ENCODE measurements around the gene CCDC178. TPM values are rescaled to one million over a fixed set of nuclear protein-coding genes. Genes with fewer than 3 reads are reported as not detected.

The CCDC178 gene
- total RNA-seq, 4 donors from 2014 or later: 1.0 to 6.0 (median 5.0) TPM

- TF ChIP-seq, protein P1, sequence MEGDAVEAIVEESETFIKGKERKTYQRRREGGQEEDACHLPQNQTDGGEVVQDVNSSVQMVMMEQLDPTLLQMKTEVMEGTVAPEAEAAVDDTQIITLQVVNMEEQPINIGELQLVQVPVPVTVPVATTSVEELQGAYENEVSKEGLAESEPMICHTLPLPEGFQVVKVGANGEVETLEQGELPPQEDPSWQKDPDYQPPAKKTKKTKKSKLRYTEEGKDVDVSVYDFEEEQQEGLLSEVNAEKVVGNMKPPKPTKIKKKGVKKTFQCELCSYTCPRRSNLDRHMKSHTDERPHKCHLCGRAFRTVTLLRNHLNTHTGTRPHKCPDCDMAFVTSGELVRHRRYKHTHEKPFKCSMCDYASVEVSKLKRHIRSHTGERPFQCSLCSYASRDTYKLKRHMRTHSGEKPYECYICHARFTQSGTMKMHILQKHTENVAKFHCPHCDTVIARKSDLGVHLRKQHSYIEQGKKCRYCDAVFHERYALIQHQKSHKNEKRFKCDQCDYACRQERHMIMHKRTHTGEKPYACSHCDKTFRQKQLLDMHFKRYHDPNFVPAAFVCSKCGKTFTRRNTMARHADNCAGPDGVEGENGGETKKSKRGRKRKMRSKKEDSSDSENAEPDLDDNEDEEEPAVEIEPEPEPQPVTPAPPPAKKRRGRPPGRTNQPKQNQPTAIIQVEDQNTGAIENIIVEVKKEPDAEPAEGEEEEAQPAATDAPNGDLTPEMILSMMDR (IDR thresholded peaks at IDR 0.05; ENCODE audit: low read depth): no peak
These were observed 543.6 kb downstream of the CCDC178 start for GRCh38 chr18:32896776-32897547.

- TF ChIP-seq, protein P1 (IDR thresholded peaks at IDR 0.05; ENCODE audit: low read depth): no peak
These were observed 546.6 kb downstream of the CCDC178 start for GRCh38 chr18:32893915-32894314.

DNA sequence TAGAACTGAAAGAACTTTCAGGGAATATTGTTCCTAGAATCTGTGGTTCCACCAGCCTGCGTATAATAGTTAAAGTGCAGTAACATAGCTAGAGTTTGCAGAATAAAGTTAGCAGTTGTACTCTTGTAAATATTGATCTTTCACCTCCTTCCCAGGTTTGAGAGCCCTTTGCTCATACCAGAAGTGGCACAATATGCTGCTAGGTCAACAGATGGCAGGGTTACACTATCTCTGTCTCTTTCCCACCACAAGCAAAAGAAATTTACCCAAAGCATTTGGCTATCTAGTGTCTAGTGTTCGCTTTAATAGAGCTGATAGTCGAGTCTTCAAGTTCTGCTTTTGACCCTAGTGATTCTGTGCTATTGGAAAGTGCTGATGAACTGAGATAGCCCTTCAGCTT is 548.7 kb downstream of the CCDC178 start:
- TF ChIP-seq, protein P1 (IDR thresholded peaks at IDR 0.05; ENCODE audit: low read depth): no peak

DNA sequence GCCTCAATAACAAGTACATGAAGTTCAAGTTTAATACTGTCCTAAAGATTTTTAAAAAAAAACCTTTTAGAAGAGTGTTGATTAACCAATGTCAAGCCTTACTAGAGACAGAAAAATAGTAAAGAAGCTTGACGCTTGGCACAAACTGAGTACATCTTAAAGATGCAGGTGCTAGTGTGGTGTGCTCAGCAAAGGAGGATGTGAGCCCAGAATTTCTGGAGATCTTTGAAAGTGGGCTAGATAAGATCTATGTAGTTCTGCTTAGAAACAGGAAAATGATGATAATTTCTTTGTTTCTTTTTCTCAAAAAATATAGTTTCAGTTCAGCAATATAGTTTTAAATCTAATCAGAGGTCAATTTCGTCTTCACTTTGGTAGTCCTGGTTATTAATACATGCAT is 549.4 kb downstream of the CCDC178 start:
- TF ChIP-seq, protein P1 (IDR thresholded peaks at IDR 0.05; ENCODE audit: low read depth): no peak

- TF ChIP-seq, protein P1 (IDR thresholded peaks at IDR 0.05; ENCODE audit: low read depth): no peak
These were observed 550.6 kb downstream of the CCDC178 start for GRCh38 chr18:32889615-32890593.

- TF ChIP-seq, protein P1 (IDR thresholded peaks at IDR 0.05; ENCODE audit: low read depth): no peak
These were observed 552.2 kb downstream of the CCDC178 start for GRCh38 chr18:32888306-32888705.

Other genes with a start within 250 kb of the CCDC178 start
- 1 to 10 TPM in 1 of 4 donors, under 1 TPM in 3; 0.44 to 1.5 (median 0.58) TPM for gene ASXL3, start 137.5 kb upstream of the CCDC178 start, total RNA-seq